Measurements from ENCODE around the gene EXOC3L1.

GRCh38 chr16:67163999-67164558 lies 25.9 kb downstream of the EXOC3L1 start:
- TF ChIP-seq CTCF (conservative IDR thresholded peaks at IDR 0.05) (no peak), EZH2 (IDR thresholded peaks at IDR 0.05; ENCODE audit: low read depth) (no peak)

Data from PC-9 (cell line).